HepG2 (cell line): ENCODE data around the gene ZSCAN20. TPM values are rescaled to one million over a fixed set of nuclear protein-coding genes. Genes with fewer than 3 reads are reported as not detected.
A peak's percentile ranks its signal among the peaks of the same experiment; 100 is the strongest.

ENCODE experiments used
- ARID3A ChIP-seq: IDR thresholded peaks from 2 replicates; pipeline ENCODE4 v1.6.1; 2012; ENCODE audit warnings: low read depth, low read length, improper control_type of control experiment
- E2F5 ChIP-seq: sonication (generic); formaldehyde crosslinking; conservative IDR thresholded peaks from 2 replicates; pipeline ENCODE4 v1.4.0; 2020; ENCODE audit warnings: missing genetic modification reagents
- ELF3 ChIP-seq: IDR thresholded peaks from 2 replicates; pipeline ENCODE4 v1.6.1; 2016; ENCODE audit warnings: missing genetic modification reagents, missing compliant biosample characterization
- ELF4 ChIP-seq: sonication (generic); formaldehyde crosslinking; IDR thresholded peaks from 2 replicates; pipeline ENCODE4 v1.5.0; 2020; ENCODE audit warnings: missing genetic modification reagents, mild to moderate bottlenecking, moderate library complexity, borderline replicate concordance
- HHEX ChIP-seq: IDR thresholded peaks from 2 replicates; pipeline ENCODE4 v1.6.1; 2016; ENCODE audit warnings: control low read depth
- HIC2 ChIP-seq: sonication (generic); formaldehyde crosslinking; IDR thresholded peaks from 2 replicates; pipeline ENCODE4 v1.9.0; 2022; ENCODE audit warnings: low read depth, missing genetic modification reagents
- KDM2A ChIP-seq: sonication (generic); formaldehyde crosslinking; IDR thresholded peaks from 2 replicates; pipeline ENCODE4 v1.4.0; 2020; ENCODE audit warnings: low read depth, missing genetic modification reagents, borderline replicate concordance
- MAFK ChIP-seq, 2 experiments: IDR thresholded peaks in 1 of 2; conservative IDR thresholded peaks in 1 of 2; 2 replicates each; pipeline ENCODE4 v1.6.1; 2011; ENCODE audit warnings: improper control_type of control experiment in 2 of 2, low read length in 2 of 2
- SAP130 ChIP-seq: IDR thresholded peaks from 2 replicates; pipeline ENCODE4 v1.6.1; 2016; ENCODE audit warnings: low read depth
- SSRP1 ChIP-seq: IDR thresholded peaks from 2 replicates; pipeline ENCODE4 v1.6.1; 2016; ENCODE audit warnings: control low read depth
- TCF7 ChIP-seq: sonication (generic); IDR thresholded peaks from 2 replicates; pipeline ENCODE4 v1.6.1; 2016; ENCODE audit warnings: antibody characterized with exemption, low read depth
- WIZ ChIP-seq: sonication (generic); formaldehyde crosslinking; IDR thresholded peaks from 2 replicates; pipeline ENCODE4 v1.5.1; 2020; ENCODE audit warnings: mild to moderate bottlenecking, missing genetic modification reagents
- YEATS2 ChIP-seq: sonication (generic); formaldehyde crosslinking; IDR thresholded peaks from 2 replicates; pipeline ENCODE4 v1.4.0; 2020; ENCODE audit warnings: missing genetic modification reagents, borderline replicate concordance
- ZBTB10 ChIP-seq: sonication (generic); formaldehyde crosslinking; IDR thresholded peaks from 2 replicates; pipeline ENCODE4 v1.4.0; 2020; ENCODE audit warnings: missing genetic modification reagents, borderline replicate concordance
- ZNF337 ChIP-seq: sonication (generic); formaldehyde crosslinking; IDR thresholded peaks from 2 replicates; pipeline ENCODE4 v1.5.1; 2020; ENCODE audit warnings: missing genetic modification reagents, low read depth, mild to moderate bottlenecking, borderline replicate concordance
- ZNF629 ChIP-seq: sonication (generic); formaldehyde crosslinking; conservative IDR thresholded peaks from 2 replicates; pipeline ENCODE4 v1.5.0; 2020; ENCODE audit warnings: missing genetic modification reagents
- ZSCAN5A ChIP-seq: sonication (generic); formaldehyde crosslinking; IDR thresholded peaks from 2 replicates; pipeline ENCODE4 v1.8.0; 2022; ENCODE audit warnings: mild to moderate bottlenecking, missing genetic modification reagents, borderline replicate concordance
- polyA plus RNA-seq, 8 experiments: library from polyadenylated mRNA; depleted of rRNA in 3 of 8; stranded (reverse) in 7 of 8; unstranded in 1 of 8; fragments of >200 nt; fragmentation: Illumina TruSeq in 4 of 8; extraction: Trizol in 4 of 8; gene quantifications; 2 replicates each; pipeline versions ENCODE4 v1.2.1 to v1.2.3, GENCODE V29; 2011 to 2016; ENCODE audit warnings: low read depth in 4 of 8, missing spikeins in 1 of 8, mixed read lengths in 1 of 8; ENCODE audit not compliant: insufficient read depth in 1 of 8
- total RNA-seq, 5 experiments: library from RNA; depleted of rRNA; stranded (reverse); fragments of >200 nt; fragmentation: Illumina TruSeq; extraction: Trizol; gene quantifications; 2 replicates each; pipeline ENCODE4 v1.2.3, GENCODE V29; 2016; ENCODE audit warnings: low read depth in 1 of 5
- TF ChIP-seq, protein P1 (sequence below): sonication (generic); formaldehyde crosslinking; IDR thresholded peaks from 2 replicates; pipeline ENCODE4 v1.4.0; 2020; ENCODE audit warnings: missing genetic modification reagents
- TF ChIP-seq, protein P2 (sequence below): sonication (generic); formaldehyde crosslinking; IDR thresholded peaks from 2 replicates; pipeline ENCODE4 v1.4.0; 2020; ENCODE audit warnings: mild to moderate bottlenecking, missing genetic modification reagents

ZSCAN20 gene
- total and polyA plus RNA-seq, 2 of the 13 experiments (the other 11 are each of a cell fraction or from before 2014, with no cell fraction given), result 1.1 to 2.8 TPM

GRCh38 chr1:33433509-33434362 lies 38.7 kb upstream of the ZSCAN20 start (continued):
- TF ChIP-seq HIC2 (CRISPR knock-in tag), result no peak
- TF ChIP-seq ELF3 (CRISPR knock-in tag), result peak; percentile 88
- no peak for TF ChIP-seq SSRP1
- TF ChIP-seq ZNF337, result no peak
- no peak for TF ChIP-seq KDM2A (CRISPR knock-in tag)
- TF ChIP-seq WIZ (CRISPR knock-in tag), result no peak
- TF ChIP-seq, protein P1, sequence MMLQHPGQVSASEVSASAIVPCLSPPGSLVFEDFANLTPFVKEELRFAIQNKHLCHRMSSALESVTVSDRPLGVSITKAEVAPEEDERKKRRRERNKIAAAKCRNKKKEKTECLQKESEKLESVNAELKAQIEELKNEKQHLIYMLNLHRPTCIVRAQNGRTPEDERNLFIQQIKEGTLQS (CRISPR knock-in tag), result peak; percentile 69
- TF ChIP-seq ZBTB10 (CRISPR knock-in tag), result no peak
- no peak for TF ChIP-seq ELF4
- no peak; the same call in 1 of the 2 replicates for TF ChIP-seq YEATS2
- peak; percentile 42; the same call in 1 of the 2 replicates for TF ChIP-seq HHEX (CRISPR knock-in tag)
- 0 out of 2 replicates have a peak, but pooled peaks have one; percentile 17 for TF ChIP-seq ARID3A
- peak; percentile 73 for TF ChIP-seq SAP130
- TF ChIP-seq TCF7, result peak; percentile 19; the same call in 1 of the 2 replicates
- TF ChIP-seq E2F5 (CRISPR knock-in tag), result no peak
- TF ChIP-seq, protein P2, sequence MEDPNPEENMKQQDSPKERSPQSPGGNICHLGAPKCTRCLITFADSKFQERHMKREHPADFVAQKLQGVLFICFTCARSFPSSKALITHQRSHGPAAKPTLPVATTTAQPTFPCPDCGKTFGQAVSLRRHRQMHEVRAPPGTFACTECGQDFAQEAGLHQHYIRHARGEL (CRISPR knock-in tag), result no peak
- no peak for TF ChIP-seq ZNF629
- TF ChIP-seq MAFK (conservative IDR thresholded peaks at IDR 0.05 in 1 of 2, IDR thresholded peaks at IDR 0.05 in 1 of 2; ENCODE audit: low read length in 2 of 2), result peak in 1 of 2 experiments; percentile 2; a peak in 1 of 4 replicates
- TF ChIP-seq ZSCAN5A (CRISPR knock-in tag), result no peak
